Measurements from ENCODE around the gene LY86. TPM values are rescaled to one million over a fixed set of nuclear protein-coding genes. Genes with fewer than 3 reads are reported as not detected.
"Not testable (repeated sequence)": the region's sequence is repeated elsewhere in the genome, so short reads cannot be mapped to it uniquely, and the experiment has no call there.

The LY86 gene
- total RNA-seq, 1 experiment from 2014 or later: not detected

DNA sequence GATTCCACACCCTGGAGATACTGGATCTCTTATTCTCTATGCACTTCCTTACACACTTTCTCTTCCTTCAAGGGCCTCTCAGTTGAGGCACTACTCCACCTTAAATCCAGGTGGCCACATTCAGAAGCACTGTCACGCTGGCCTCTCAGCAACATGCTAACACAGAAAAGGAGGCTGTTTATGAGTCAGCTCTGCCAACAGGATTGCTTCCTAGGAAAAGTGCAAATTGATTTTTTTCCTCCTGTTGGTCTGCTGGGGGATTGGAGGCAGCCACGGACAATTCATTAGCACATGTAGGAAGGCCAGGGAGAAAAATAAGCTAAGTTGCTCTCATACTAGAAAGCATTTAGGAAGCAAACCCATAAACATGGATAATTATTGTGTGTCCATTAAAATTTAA is 20.9 kb downstream of the LY86 start:
- H3K36me3 Mint-ChIP-seq (ENCODE audit: insufficient read depth, unreplicated experiment): peaks cover 5% of the 10 kb centered on the region
- H3K9me3 Mint-ChIP-seq (ENCODE audit: low read depth, unreplicated experiment): no peaks in the 10 kb centered on the region
- no peak for DNase-seq
- H3K4me1 Mint-ChIP-seq (ENCODE audit: low read depth, unreplicated experiment): no peaks in the 10 kb centered on the region
- no peak overlapping the region for H3K27ac Mint-ChIP-seq (ENCODE audit: unreplicated experiment)
- no peak overlapping the region for H3K4me3 Mint-ChIP-seq (ENCODE audit: low read depth, unreplicated experiment)
- H3K27me3 Mint-ChIP-seq (ENCODE audit: unreplicated experiment): peaks cover 7% of the 10 kb centered on the region
- TF ChIP-seq, protein P1, sequence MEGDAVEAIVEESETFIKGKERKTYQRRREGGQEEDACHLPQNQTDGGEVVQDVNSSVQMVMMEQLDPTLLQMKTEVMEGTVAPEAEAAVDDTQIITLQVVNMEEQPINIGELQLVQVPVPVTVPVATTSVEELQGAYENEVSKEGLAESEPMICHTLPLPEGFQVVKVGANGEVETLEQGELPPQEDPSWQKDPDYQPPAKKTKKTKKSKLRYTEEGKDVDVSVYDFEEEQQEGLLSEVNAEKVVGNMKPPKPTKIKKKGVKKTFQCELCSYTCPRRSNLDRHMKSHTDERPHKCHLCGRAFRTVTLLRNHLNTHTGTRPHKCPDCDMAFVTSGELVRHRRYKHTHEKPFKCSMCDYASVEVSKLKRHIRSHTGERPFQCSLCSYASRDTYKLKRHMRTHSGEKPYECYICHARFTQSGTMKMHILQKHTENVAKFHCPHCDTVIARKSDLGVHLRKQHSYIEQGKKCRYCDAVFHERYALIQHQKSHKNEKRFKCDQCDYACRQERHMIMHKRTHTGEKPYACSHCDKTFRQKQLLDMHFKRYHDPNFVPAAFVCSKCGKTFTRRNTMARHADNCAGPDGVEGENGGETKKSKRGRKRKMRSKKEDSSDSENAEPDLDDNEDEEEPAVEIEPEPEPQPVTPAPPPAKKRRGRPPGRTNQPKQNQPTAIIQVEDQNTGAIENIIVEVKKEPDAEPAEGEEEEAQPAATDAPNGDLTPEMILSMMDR (IDR thresholded peaks at IDR 0.05; ENCODE audit: unreplicated experiment): no peak
- CTCF ChIA-PET: no interaction called here
- BruUV-seq (replicated peaks): no TSS peak
- intact Hi-C loops (cut with micrococcal nuclease; ENCODE audit: unreplicated experiment): no loop called here

DNA sequence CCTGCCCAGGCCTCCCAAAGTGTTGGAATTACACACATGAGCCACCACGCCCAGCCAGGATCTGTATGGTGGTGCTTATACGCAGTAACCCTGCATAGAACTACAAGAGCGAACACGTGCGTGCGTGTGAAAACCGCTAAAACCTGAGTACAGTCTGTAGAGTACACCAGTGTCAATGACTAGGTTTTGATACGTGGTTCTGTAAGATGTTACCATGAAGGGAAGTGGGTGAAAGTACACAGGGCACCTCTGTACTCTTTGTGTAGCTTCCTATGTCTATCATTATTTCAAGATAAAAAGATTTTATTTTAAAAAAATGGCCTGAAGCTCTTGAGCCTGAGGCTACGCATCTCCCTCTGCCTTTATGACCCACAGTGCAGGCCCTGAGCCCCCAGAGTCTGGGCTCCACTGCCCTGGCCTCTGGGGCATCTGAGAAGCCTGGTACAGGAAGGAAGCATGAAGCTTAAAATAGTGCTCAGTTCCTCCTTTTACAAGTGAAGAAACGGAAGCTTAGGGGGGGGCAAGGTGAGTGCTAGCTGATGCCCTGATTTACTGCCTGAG is 21.6 kb downstream of the LY86 start:
- no peak overlapping the region for H3K27ac Mint-ChIP-seq (ENCODE audit: unreplicated experiment)
- H3K4me1 Mint-ChIP-seq (ENCODE audit: low read depth, unreplicated experiment): no peaks in the 10 kb centered on the region
- BruUV-seq (replicated peaks): no TSS peak
- DNase-seq: no peak
- CTCF ChIA-PET: interaction anchor here (0.5 kb wide), 1 partner anchor 322 kb away, joined by 6 read pairs; no protein-coding TSS in a partner anchor
- peaks cover 5% of the 10 kb centered on the region for H3K36me3 Mint-ChIP-seq (ENCODE audit: insufficient read depth, unreplicated experiment)
- no peak overlapping the region for H3K4me3 Mint-ChIP-seq (ENCODE audit: low read depth, unreplicated experiment)
- intact Hi-C loops (cut with micrococcal nuclease; ENCODE audit: unreplicated experiment): no loop called here
- H3K27me3 Mint-ChIP-seq (ENCODE audit: unreplicated experiment): peaks cover 14% of the 10 kb centered on the region
- TF ChIP-seq, protein P1 (IDR thresholded peaks at IDR 0.05; ENCODE audit: unreplicated experiment): no peak
- no peaks in the 10 kb centered on the region for H3K9me3 Mint-ChIP-seq (ENCODE audit: low read depth, unreplicated experiment)

DNA sequence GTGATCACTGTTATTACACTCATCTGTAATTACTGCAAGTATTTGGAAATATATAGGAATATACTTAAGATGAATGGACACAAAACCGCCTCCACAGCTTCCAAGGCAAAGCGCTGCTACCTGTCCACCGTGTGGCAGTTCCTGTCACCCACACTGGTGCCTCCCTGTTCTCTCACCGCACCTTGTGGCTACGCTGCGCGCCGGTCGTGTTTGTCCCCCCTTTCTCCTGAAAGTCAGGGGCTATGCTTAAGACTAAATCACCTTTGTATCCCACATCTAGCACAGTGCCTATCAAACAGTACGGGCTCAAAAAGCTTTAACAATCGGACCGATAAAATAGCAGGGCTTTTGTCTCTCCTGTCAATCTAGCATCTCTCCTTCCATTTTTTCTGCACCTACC is 23.0 kb downstream of the LY86 start:
- CTCF ChIA-PET: no interaction called here
- Mint-ChIP-seq H3K4me3 (ENCODE audit: low read depth, unreplicated experiment) (no peak overlapping the region), H3K36me3 (ENCODE audit: insufficient read depth, unreplicated experiment) (peaks cover 5% of the 10 kb centered on the region), H3K27ac (ENCODE audit: unreplicated experiment) (no peak overlapping the region), H3K4me1 (ENCODE audit: low read depth, unreplicated experiment) (no peaks in the 10 kb centered on the region), H3K9me3 (ENCODE audit: low read depth, unreplicated experiment) (no peaks in the 10 kb centered on the region), H3K27me3 (ENCODE audit: unreplicated experiment) (peaks cover 20% of the 10 kb centered on the region)
- no peak for DNase-seq
- TF ChIP-seq, protein P1 (IDR thresholded peaks at IDR 0.05; ENCODE audit: unreplicated experiment): no peak
- BruUV-seq (replicated peaks): no TSS peak
- intact Hi-C loops (cut with micrococcal nuclease; ENCODE audit: unreplicated experiment): no loop called here

DNA sequence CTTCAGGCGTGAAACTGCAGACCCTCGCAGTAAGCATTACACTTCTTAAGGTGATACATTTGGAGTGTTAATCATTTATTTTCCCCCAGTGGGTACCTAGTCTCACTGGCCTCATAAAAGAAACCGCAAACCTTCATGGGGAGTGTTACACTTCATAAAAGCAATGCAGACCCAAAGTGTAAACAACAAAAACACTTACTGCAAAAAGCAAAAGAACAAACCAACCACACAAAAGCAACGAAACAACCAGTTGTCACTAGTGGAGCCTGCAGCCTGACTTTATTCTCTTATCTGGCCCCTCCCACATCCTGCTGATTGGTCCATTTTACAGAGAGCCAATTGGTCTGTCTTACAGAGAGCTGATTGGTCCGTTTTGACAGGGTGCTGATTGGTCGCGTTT is 23.8 kb downstream of the LY86 start:
- H3K36me3 Mint-ChIP-seq (ENCODE audit: insufficient read depth, unreplicated experiment): no peaks in the 10 kb centered on the region
- DNase-seq: no peak
- no peak overlapping the region for H3K4me3 Mint-ChIP-seq (ENCODE audit: low read depth, unreplicated experiment)
- no TSS peak for BruUV-seq (replicated peaks)
- intact Hi-C loops (cut with micrococcal nuclease; ENCODE audit: unreplicated experiment): no loop called here
- peaks cover 29% of the 10 kb centered on the region for H3K27me3 Mint-ChIP-seq (ENCODE audit: unreplicated experiment)
- TF ChIP-seq, protein P1 (IDR thresholded peaks at IDR 0.05; ENCODE audit: unreplicated experiment): no peak
- H3K4me1 Mint-ChIP-seq (ENCODE audit: low read depth, unreplicated experiment): no peaks in the 10 kb centered on the region
- no peak overlapping the region for H3K27ac Mint-ChIP-seq (ENCODE audit: unreplicated experiment)
- no peaks in the 10 kb centered on the region for H3K9me3 Mint-ChIP-seq (ENCODE audit: low read depth, unreplicated experiment)
- CTCF ChIA-PET: no interaction called here

DNA sequence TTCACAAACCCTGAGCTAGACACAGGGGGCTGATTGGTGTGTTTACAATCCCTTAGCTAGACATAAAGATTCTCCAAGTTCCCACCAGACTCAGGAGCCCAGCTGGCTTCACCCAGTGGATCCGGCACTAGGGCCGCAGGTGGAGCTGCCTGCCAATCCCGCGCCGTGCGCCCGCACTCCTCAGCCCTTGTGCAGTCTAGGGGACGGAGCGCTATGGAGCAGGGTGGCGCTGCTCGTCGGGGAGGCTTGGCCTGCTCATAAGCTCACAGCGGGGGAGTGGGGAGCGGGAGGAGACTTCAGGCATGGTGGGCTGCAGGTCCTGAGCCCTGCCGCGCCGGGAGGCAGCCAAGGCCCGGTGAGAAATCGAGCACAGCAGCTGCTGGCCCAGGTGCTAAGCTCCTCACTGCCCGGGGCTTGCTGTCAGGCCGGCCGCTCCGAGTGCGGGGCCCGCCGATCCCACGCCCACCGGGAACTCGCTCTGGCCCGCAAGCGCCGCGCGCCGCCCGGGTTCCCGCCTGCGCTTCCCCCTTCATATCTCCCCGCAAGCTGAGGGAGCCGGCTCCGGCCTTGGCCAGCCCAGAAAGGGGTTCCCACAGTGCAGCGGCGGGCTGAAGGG is 24.7 kb downstream of the LY86 start:
- peaks cover 35% of the 10 kb centered on the region for H3K27me3 Mint-ChIP-seq (ENCODE audit: unreplicated experiment)
- H3K27ac Mint-ChIP-seq (ENCODE audit: unreplicated experiment); DNase-seq; H3K36me3 Mint-ChIP-seq (ENCODE audit: insufficient read depth, unreplicated experiment); CTCF ChIA-PET; intact Hi-C loops (cut with micrococcal nuclease; ENCODE audit: unreplicated experiment); H3K9me3 Mint-ChIP-seq (ENCODE audit: low read depth, unreplicated experiment); H3K4me3 Mint-ChIP-seq (ENCODE audit: low read depth, unreplicated experiment); BruUV-seq (replicated peaks); H3K4me1 Mint-ChIP-seq (ENCODE audit: low read depth, unreplicated experiment): not testable (repeated sequence)

Measured in Calu3 (cell line).